Fibroblast of the aortic adventitia (primary cell): ENCODE results near the gene AFF2. TPM values are rescaled to one million over a fixed set of nuclear protein-coding genes. Genes with fewer than 3 reads are reported as not detected.

Source experiments
- DNase-seq: peaks from one replicate; pipeline ENCODE4 v3.0.0-alpha.2; 2010; ENCODE audit warnings: low read depth
- H3K4me3 ChIP-seq: 2 replicates; pipeline ENCODE4 v1.5.1; 2011; ENCODE audit warnings: low read depth, mild to moderate bottlenecking, control low read depth, low read length, moderate library complexity
- total RNA-seq: library from RNA; depleted of rRNA; stranded (reverse); fragments of >200 nt; gene quantifications from 2 replicates; pipeline ENCODE4 v1.2.3, GENCODE V29; 2012; ENCODE audit warnings: low replicate concordance
- TF ChIP-seq, protein P1 (sequence below): IDR thresholded peaks from 2 replicates; pipeline ENCODE4 v1.5.1; 2011; ENCODE audit warnings: mild to moderate bottlenecking, low read length, control low read depth, inconsistent platforms; ENCODE audit not compliant: insufficient read depth

AFF2 gene
- total RNA-seq, 1 donor: 6.6 TPM

GRCh38 chrX:149002320-149002719 is 501.9 kb downstream of the AFF2 start:
- H3K4me3 ChIP-seq: no peak overlapping the region
- TF ChIP-seq, protein P1, sequence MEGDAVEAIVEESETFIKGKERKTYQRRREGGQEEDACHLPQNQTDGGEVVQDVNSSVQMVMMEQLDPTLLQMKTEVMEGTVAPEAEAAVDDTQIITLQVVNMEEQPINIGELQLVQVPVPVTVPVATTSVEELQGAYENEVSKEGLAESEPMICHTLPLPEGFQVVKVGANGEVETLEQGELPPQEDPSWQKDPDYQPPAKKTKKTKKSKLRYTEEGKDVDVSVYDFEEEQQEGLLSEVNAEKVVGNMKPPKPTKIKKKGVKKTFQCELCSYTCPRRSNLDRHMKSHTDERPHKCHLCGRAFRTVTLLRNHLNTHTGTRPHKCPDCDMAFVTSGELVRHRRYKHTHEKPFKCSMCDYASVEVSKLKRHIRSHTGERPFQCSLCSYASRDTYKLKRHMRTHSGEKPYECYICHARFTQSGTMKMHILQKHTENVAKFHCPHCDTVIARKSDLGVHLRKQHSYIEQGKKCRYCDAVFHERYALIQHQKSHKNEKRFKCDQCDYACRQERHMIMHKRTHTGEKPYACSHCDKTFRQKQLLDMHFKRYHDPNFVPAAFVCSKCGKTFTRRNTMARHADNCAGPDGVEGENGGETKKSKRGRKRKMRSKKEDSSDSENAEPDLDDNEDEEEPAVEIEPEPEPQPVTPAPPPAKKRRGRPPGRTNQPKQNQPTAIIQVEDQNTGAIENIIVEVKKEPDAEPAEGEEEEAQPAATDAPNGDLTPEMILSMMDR: no peak
- no peak for DNase-seq

DNA sequence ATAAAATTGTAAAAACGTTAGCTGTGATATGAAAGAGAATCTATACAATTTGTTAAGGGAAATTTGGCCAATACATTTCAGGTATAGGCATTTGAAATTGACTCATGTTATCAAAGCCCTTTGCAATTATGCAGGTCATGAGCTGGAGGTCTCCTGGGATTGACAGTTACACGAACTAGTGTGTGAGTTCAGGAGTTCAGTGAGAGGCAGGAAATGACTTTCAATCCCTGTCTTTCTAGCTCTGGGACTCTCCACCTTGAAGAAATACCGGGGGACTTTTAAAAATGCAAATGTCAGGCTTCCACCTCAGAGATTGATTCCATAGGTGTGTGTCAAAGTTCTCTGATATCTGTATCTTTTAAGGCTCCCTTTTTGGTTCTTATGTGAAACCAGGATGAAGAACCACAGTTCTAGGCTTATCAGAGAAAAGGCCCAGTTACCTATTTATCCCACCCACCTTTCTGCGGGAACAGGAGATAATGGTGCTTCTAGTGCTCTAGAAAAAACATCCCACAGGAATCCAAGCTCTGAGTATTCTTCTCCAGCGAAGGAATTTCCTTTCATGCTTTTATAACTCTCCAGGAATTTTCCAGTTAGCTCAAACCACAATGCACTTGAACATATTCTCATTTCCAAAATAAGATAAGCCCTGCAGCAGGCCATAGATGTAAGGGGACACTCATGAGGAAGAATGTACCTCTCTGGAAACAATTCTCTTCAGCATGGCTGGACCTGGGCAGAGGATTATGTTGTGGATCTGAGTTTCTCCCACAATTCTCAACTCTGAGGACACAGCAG is 503.6 kb downstream of the AFF2 start:
- H3K4me3 ChIP-seq: no peak overlapping the region
- TF ChIP-seq, protein P1: no peak
- peak; percentile 40 for DNase-seq

DNA sequence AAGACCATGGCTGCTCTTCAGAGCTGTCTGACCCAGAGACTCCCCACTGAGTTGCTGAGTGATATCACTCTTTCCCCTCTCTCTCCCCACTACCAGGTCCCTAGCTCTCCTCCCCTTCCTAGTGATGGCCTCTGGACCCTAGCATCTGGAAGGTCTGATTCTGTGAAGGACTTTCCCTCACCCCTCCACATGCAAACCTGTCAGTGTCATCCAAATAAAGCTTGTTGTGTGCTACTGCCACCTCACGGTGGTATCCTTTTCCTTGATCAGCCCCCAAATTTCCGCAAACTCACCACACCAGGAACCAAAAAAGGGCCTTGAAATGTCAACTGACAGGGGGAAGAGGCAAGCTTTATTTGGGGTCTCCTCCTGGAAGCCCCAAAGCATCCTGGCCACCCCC is 504.5 kb downstream of the AFF2 start:
- H3K4me3 ChIP-seq: no peak overlapping the region
- DNase-seq: no peak
- TF ChIP-seq, protein P1: peak; percentile 1

DNA sequence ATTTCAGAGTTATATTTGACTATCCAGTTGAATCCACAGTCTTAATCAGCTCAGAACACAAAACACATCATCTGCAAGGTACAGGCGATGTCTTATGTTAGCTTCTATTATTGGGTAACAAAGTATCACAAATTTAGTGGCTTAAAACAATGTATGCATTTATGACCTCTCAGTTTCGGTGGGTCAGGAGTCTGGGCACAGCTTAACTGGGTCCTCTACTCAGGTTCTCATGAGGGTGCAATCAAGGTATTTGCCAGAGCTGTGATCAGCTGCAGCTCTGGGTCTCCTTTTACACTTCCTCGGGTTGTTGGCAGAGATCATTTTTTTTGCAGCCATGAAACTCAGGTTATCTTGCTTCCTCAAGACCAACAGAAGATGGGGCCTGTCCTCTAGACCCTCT is 505.8 kb downstream of the AFF2 start:
- TF ChIP-seq, protein P1: no peak
- DNase-seq: no peak
- H3K4me3 ChIP-seq: no peak overlapping the region

DNA sequence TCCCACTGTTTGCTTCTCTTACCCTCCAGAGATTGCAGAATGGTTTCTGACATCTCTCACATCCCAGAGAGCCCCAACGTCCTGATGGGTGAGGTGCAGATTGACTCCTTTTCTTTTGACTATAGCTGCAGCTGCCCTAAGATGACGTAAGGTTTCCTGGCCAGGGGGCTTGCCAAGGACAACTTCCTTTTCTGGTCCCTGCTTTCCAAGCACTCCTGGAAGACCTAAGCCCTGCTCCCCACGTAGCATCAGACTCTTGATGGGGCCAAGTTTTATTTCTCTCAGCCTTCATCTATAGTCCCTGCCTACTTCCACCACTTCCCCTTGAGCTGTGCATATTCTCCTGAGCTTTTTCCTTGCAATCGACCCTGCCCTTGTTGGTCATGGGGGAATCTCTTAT is 507.0 kb downstream of the AFF2 start:
- DNase-seq: no peak
- no peak overlapping the region for H3K4me3 ChIP-seq
- TF ChIP-seq, protein P1: no peak

DNA sequence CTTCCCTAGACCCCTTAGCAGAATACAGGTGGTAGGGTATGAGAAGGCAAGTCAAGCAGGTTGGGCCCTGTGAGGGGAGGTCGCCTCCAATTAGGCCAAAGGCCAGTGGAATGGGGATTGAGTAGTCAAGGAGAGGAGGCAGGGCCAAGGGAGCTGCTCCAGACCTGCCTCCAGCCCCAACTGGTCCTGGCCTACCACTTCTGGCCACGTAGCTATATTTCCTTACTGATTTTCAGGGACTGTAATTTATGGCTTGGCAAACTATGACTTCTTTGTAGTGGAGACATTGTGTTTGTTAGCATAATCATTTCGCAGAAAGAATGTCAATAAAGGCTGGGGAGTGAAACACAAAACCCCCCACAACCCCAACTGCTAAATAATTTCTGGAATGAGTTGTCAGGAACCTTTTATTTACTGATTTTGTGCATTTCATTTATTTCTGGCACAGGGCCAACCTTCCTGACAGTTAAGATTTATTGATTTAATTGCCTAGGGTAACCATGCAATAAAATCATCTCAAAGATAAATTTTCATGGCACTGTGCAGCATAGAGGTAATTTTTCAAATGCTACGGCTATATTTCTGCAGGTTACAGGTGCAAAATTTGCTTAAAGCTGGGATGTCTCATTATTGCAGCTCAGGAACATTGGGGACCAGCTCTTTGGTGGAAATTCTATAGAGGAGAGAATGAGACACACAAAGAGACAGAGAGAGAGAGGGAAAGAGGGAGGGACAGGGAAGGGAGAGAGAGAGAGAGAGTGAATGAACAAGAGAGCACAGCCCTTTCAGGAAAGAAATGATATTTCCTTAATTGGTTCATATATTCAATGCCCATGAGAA is 509.8 kb downstream of the AFF2 start:
- DNase-seq: no peak
- no peak overlapping the region for H3K4me3 ChIP-seq
- TF ChIP-seq, protein P1: no peak
